Muscle layer of duodenum (tissue), 2 donors: ENCODE data around the gene AKR1C2.
"Not testable (repeated sequence)": the region's sequence is repeated elsewhere in the genome, so short reads cannot be mapped to it uniquely, and the experiment has no call there.

Experiments
- H3K27ac ChIP-seq: one replicate; pipeline ENCODE4 v1.7.0; 2013; ENCODE audit warnings: mild to moderate bottlenecking, low read length
- H3K27me3 ChIP-seq: one replicate; pipeline ENCODE4 v1.7.0; 2013; ENCODE audit warnings: low read depth, mild to moderate bottlenecking, control low read depth, low read length
- H3K36me3 ChIP-seq, 2 donors: one replicate each; pipeline ENCODE4 v1.7.0; 2013; ENCODE audit warnings: low read length in 2 of 2, control low read depth in 1 of 2, mild to moderate bottlenecking in 1 of 2; ENCODE audit not compliant: insufficient read depth in 2 of 2, control insufficient read depth in 1 of 2
- H3K4me1 ChIP-seq, 2 donors: one replicate each; pipeline ENCODE4 v1.7.0; 2013; ENCODE audit warnings: low read length in 2 of 2, mild to moderate bottlenecking in 2 of 2, control low read depth in 1 of 2, moderate library complexity in 1 of 2; ENCODE audit not compliant: insufficient read depth in 2 of 2, control insufficient read depth in 1 of 2
- H3K4me3 ChIP-seq, 2 donors: one replicate each; pipeline ENCODE4 v1.7.0; 2013; ENCODE audit warnings: low read length in 2 of 2, low read depth in 1 of 2, mild to moderate bottlenecking in 1 of 2
- H3K9me3 ChIP-seq, 2 donors: one replicate each; pipeline ENCODE4 v1.7.0; 2013; ENCODE audit warnings: low read length in 2 of 2, control low read depth in 1 of 2, mild to moderate bottlenecking in 1 of 2; ENCODE audit not compliant: control insufficient read depth in 1 of 2
- donor health status: healthy.

AKR1C2 gene

DNA sequence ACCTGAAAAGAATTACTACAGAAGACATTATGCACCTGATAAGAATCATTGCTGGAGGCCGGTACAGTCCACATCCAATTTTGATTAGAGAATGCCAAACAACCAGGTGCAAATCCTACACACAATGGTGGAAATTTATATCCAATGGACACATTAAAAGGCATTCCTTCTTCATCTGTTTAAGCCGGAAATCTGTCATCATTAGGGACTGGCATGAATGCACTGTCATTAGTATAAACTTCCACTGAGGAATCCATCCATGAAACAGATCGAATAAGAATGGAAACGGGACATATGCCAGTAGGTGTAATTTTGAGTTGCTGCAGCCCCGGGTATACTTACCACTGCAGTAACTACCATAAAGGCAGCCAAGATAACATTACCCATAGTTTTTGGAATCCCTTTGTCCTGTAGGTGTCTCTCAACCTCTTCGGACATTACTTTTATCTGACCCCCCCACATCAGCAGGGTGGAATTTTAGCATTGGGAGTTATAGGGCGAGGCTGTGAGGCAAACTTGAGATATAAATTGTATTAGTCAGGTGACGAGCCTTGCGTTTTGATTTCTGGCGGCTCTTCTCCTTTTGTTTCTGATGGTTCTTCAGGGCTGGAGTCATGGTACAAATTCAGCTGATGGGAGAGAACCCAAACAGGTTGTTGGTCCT lies 36.5 kb upstream of the AKR1C2 start:
- no peaks in the 10 kb centered on the region for H3K4me1 ChIP-seq
- no peak overlapping the region for H3K27ac ChIP-seq
- H3K9me3 ChIP-seq: peaks cover 0 to 2% of the 10 kb centered on the region in 2 donors
- no peak overlapping the region for H3K4me3 ChIP-seq
- no peaks in the 10 kb centered on the region for H3K36me3 ChIP-seq
- no peaks in the 10 kb centered on the region for H3K27me3 ChIP-seq

- H3K36me3 ChIP-seq: no peaks in the 10 kb centered on the region
- H3K4me3 ChIP-seq: no peak overlapping the region
- H3K27ac ChIP-seq: no peak overlapping the region
- no peaks in the 10 kb centered on the region for H3K4me1 ChIP-seq
- no peaks in the 10 kb centered on the region for H3K27me3 ChIP-seq
- H3K9me3 ChIP-seq: peaks cover 3 to 11% of the 10 kb centered on the region in 2 donors
Observed at GRCh38 chr10:5038733-5039132, 35.1 kb upstream of the AKR1C2 start.

DNA sequence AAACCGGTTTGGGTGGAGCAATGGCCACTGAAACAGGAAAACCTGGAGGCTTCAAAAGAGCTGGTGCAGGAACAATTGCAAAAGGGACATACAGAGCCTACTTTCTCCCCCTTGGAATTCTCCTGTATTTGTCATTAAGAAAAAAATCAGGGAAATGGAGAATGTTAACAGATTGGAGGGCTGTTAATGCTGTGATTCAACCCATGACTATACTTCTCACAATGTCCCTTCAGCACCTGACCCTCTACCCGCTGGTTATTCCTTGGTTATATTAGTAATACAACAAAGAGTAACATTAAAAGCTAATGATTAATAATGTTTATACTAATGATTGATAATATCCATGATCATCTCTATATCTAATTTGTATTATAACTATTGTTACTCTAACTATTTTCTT lies 34.4 kb upstream of the AKR1C2 start:
- no peaks in the 10 kb centered on the region for H3K4me1 ChIP-seq
- no peak overlapping the region for H3K4me3 ChIP-seq
- no peak overlapping the region for H3K27ac ChIP-seq
- H3K36me3 ChIP-seq: no peaks in the 10 kb centered on the region
- no peaks in the 10 kb centered on the region for H3K27me3 ChIP-seq
- H3K9me3 ChIP-seq: peaks cover 3 to 11% of the 10 kb centered on the region in 2 donors

GRCh38 chr10:5036511-5036910 lies 32.9 kb upstream of the AKR1C2 start:
- Histone ChIP-seq H3K4me1 (no peaks in the 10 kb centered on the region), H3K27me3 (no peaks in the 10 kb centered on the region), H3K36me3 (no peaks in the 10 kb centered on the region), H3K27ac (no peak overlapping the region), H3K9me3 (peaks cover 3 to 15% of the 10 kb centered on the region in 2 donors), H3K4me3 (no peak overlapping the region)

GRCh38 chr10:5035356-5035755 lies 31.7 kb upstream of the AKR1C2 start:
- H3K27me3 ChIP-seq: no peaks in the 10 kb centered on the region
- H3K4me1 ChIP-seq: no peaks in the 10 kb centered on the region
- no peak overlapping the region for H3K27ac ChIP-seq
- H3K36me3 ChIP-seq: no peaks in the 10 kb centered on the region
- no peak overlapping the region for H3K4me3 ChIP-seq
- peaks cover 3 to 21% of the 10 kb centered on the region in 2 donors for H3K9me3 ChIP-seq

- Histone ChIP-seq H3K4me3 (peak overlapping the region; percentile 16 to 44), H3K36me3 (no peaks in the 10 kb centered on the region), H3K27ac (no peak overlapping the region), H3K27me3 (no peaks in the 10 kb centered on the region), H3K9me3 (peaks cover 3 to 25% of the 10 kb centered on the region in 2 donors), H3K4me1 (no peaks in the 10 kb centered on the region)
Observed at GRCh38 chr10:5034588-5034987, 30.9 kb upstream of the AKR1C2 start.

DNA sequence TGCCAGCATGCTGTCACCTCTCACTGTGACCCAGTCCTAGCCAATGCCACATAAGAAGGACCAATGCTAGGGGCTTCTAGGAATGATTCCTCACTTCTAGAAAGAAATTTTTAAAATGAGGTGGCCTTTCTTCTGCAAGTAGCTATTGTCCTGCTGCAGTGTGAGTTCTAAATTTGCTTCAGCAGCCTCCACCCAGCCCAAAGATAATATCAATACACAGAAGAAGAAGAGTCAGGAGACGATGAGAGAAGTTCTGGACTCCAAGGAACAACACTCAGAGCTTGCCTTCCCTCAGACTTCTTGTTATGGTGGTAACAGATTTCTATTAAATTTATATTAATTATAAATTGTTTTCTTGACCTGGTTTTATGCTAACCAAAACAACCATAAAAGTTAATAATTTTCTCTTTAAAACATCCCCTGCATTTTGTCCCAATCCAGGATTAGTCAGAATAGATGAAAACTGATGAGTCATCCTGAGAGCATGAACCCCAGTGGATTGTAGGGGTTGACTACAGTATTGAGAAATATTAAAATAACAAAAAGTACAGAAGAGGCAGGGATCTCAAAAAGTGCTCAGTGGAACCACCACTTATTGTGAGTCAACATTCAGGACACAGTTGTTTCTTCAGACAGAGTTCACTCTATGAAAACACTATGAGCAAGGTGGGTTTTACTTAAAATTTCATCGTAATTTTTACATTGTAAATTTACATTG lies 29.6 kb upstream of the AKR1C2 start:
- Histone ChIP-seq H3K4me3 (no peak overlapping the region), H3K27ac (no peak overlapping the region), H3K4me1 (no peaks in the 10 kb centered on the region), H3K9me3 (peaks cover 3 to 25% of the 10 kb centered on the region in 2 donors), H3K27me3 (no peaks in the 10 kb centered on the region), H3K36me3 (no peaks in the 10 kb centered on the region)

- not testable (repeated sequence) for H3K27ac ChIP-seq, H3K4me1 ChIP-seq, H3K36me3 ChIP-seq, H3K4me3 ChIP-seq, H3K27me3 ChIP-seq
- H3K9me3 ChIP-seq: peaks cover 3 to 25% of the 10 kb centered on the region in 2 donors
Observed at GRCh38 chr10:5032444-5032843, 28.8 kb upstream of the AKR1C2 start.

DNA sequence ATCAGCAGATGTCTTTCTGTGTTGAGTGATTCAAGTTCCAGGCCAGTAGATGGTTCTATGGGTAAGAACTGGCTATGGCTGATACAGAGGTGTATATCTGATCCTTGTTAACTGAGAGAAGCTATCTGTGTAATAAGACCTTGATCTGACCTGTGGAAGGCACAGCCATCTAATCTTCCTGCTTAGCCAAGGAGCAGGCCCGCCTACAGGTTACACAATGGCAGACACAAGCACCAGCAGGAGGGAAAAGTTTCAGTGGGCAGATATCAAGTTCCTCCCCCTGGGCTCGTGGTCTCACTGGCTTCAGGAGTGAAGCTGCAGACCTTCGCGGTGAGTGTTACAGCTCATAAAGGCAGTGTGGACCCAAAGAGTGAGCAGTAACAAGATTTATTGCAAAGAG lies 27.9 kb upstream of the AKR1C2 start:
- Histone ChIP-seq H3K4me3 (peak overlapping the region in 1 of 2 donors; percentile 24), H3K9me3 (peaks cover 3 to 25% of the 10 kb centered on the region in 2 donors)
- not testable (repeated sequence) for H3K27me3 ChIP-seq, H3K36me3 ChIP-seq, H3K27ac ChIP-seq, H3K4me1 ChIP-seq

- Histone ChIP-seq H3K9me3 (peaks cover 3 to 25% of the 10 kb centered on the region in 2 donors), H3K27ac (no peak overlapping the region), H3K4me3 (no peak overlapping the region), H3K27me3 (no peaks in the 10 kb centered on the region), H3K36me3 (no peaks in the 10 kb centered on the region), H3K4me1 (no peaks in the 10 kb centered on the region)
Observed at GRCh38 chr10:5030989-5031388, 27.3 kb upstream of the AKR1C2 start.

GRCh38 chr10:5025461-5025881 lies 21.8 kb upstream of the AKR1C2 start:
- H3K36me3 ChIP-seq, H3K4me3 ChIP-seq, H3K4me1 ChIP-seq, H3K27me3 ChIP-seq, H3K9me3 ChIP-seq, H3K27ac ChIP-seq: not testable (repeated sequence)
